Right lobe of liver (tissue), 6 donors: ENCODE measurements around the gene CHRDL1. TPM values are rescaled to one million over a fixed set of nuclear protein-coding genes. Genes with fewer than 3 reads are reported as not detected.

Experiments used
- ATAC-seq, 4 donors: fragments of 200-7000 bp; cut with Tn5 transposase; one replicate each; pipeline ENCODE4 v1.9.1; 2020; ENCODE audit warnings: mild to moderate bottlenecking in 4 of 4, moderate library complexity in 4 of 4
- DNase-seq, 3 donors: peaks; one replicate each; pipeline ENCODE4 v3.0.0-alpha.2; 2020
- H3K27ac ChIP-seq, 3 donors: fragments of 200-600 bp; one replicate each; pipeline ENCODE4 v1.8.0; 2022
- H3K27me3 ChIP-seq, 2 donors: fragments of 200-600 bp; one replicate each; pipeline ENCODE4 v1.8.0; 2022
- H3K36me3 ChIP-seq, 4 donors: fragments of 200-600 bp; sonication (generic) in 1 of 4; one replicate each; pipeline versions ENCODE4 v1.5.1 to v1.8.0; 2017 to 2022; ENCODE audit warnings: control low read depth in 1 of 4
- H3K4me1 ChIP-seq, 4 donors: fragments of 200-600 bp; sonication (generic) in 1 of 4; one replicate each; pipeline versions ENCODE4 v1.5.1 to v1.8.0; 2017 to 2022; ENCODE audit warnings: control low read depth in 1 of 4
- H3K4me3 ChIP-seq, 3 donors: fragments of 200-600 bp; one replicate each; pipeline ENCODE4 v1.8.0; 2022
- H3K9me3 ChIP-seq, 4 donors: fragments of 200-600 bp; sonication (generic) in 1 of 4; one replicate each; pipeline versions ENCODE4 v1.5.1 to v1.8.0; 2017 to 2022; ENCODE audit warnings: control low read depth in 1 of 4
- CTCF ChIP-seq, 4 donors: fragments of 200-600 bp in 3 of 4; fragments of 450-650 bp in 1 of 4; IDR thresholded peaks; one replicate each; pipeline versions ENCODE4 v1.5.1 to v1.8.0; 2016 to 2022; ENCODE audit warnings: antibody characterized with exemption in 4 of 4, mild to moderate bottlenecking in 2 of 4
- POLR2A ChIP-seq: fragments of 450-650 bp; IDR thresholded peaks from one replicate; pipeline ENCODE4 v1.6.1; 2017; ENCODE audit warnings: antibody characterized with exemption, mild to moderate bottlenecking
- WGBS: methylation state at CpG from one replicate; pipeline ENCODE4 v1.1.6; 2018; ENCODE audit warnings: low coverage, low lambda C conversion rate; ENCODE audit not compliant: insufficient coverage; ENCODE audit errors: missing lambda C conversion rate; 5-methylcytosine and 5-hydroxymethylcytosine counted together
- intact Hi-C, 2 donors: fragments of 100-400 bp; cut with DNase I; formaldehyde crosslinking; loops; one replicate each; pipeline versions ENCODE4 v1.11.2 to v1.14.1; 2022
- total RNA-seq, 6 experiments: library from RNA; depleted of rRNA in 2 of 6; stranded (reverse); fragments of >200 nt in 2 of 6; fragmentation: NEBNext Ultra II Directional in 3 of 6; extraction: Animal tissue kit (Norgen Biotek cat#: 25700) in 3 of 6; gene quantifications; one replicate each; pipeline versions ENCODE4 v1.1.0 to v1.2.4, GENCODE V29; 2016 to 2023
- donor health status: DM: no; HTN: yes; CAD: no.
- donor health status: DM: no; HTN: no; CAD: no.
- donor health status: DM: no; HTN: no; CAD: no.
- donor health status: DM: no; HTN: yes; CAD: no.
- donor health status: DM: no; HTN: yes; CAD: no.

The CHRDL1 gene
- total RNA-seq, 6 experiments from 2014 or later, result 0.05 to 0.56 (median 0.21) TPM

- H3K27me3 ChIP-seq, result no peaks in the 10 kb centered on the region
- no peaks in the 10 kb centered on the region for H3K36me3 ChIP-seq
- H3K4me1 ChIP-seq, result no peaks in the 10 kb centered on the region
- DNase-seq (no peak), ATAC-seq (no peak)
- H3K9me3 ChIP-seq, result no peaks in the 10 kb centered on the region
- intact Hi-C loops, result no loop called here
- H3K27ac ChIP-seq, result no peak overlapping the region
- WGBS, result 72% methylated on average over 3 of the region's 3 CpGs
- H3K4me3 ChIP-seq, result no peak overlapping the region
- TF ChIP-seq CTCF (IDR thresholded peaks at IDR 0.05) (no peak), POLR2A (no peak)
These were observed 7.9 kb upstream of the CHRDL1 start for GRCh38 chrX:110803506-110803905.

- H3K27ac ChIP-seq, result no peak overlapping the region
- no peaks in the 10 kb centered on the region for H3K27me3 ChIP-seq
- intact Hi-C loops, result no loop called here
- TF ChIP-seq POLR2A (no peak), CTCF (IDR thresholded peaks at IDR 0.05) (no peak)
- ATAC-seq (no peak), DNase-seq (no peak)
- WGBS, result 33% methylated on average over 5 of the region's 5 CpGs
- no peaks in the 10 kb centered on the region for H3K36me3 ChIP-seq
- H3K4me1 ChIP-seq, result no peaks in the 10 kb centered on the region
- no peak overlapping the region for H3K4me3 ChIP-seq
- no peaks in the 10 kb centered on the region for H3K9me3 ChIP-seq
These were observed 735 bp upstream of the CHRDL1 start for GRCh38 chrX:110796407-110796697.

- no peak for TF ChIP-seq CTCF (IDR thresholded peaks at IDR 0.05)
- TF ChIP-seq POLR2A, result no peak
- no peaks in the 10 kb centered on the region for H3K36me3 ChIP-seq
- WGBS, result 58% methylated on average over 2 of the region's 3 CpGs
- H3K27me3 ChIP-seq, result no peaks in the 10 kb centered on the region
- H3K9me3 ChIP-seq, result no peaks in the 10 kb centered on the region
- no peak for ATAC-seq
- H3K4me3 ChIP-seq, result no peak overlapping the region
- H3K4me1 ChIP-seq, result no peaks in the 10 kb centered on the region
- intact Hi-C loops, result no loop called here
- H3K27ac ChIP-seq, result no peak overlapping the region
- DNase-seq, result no peak
These were observed 1.0 kb downstream of the CHRDL1 start for GRCh38 chrX:110794601-110795000.

GRCh38 chrX:110791071-110791470 lies 4.5 kb downstream of the CHRDL1 start:
- no peak for ATAC-seq
- no peak for DNase-seq
- Histone ChIP-seq H3K27ac (no peak overlapping the region), H3K9me3 (peaks cover 0 to 2% (median 0%) of the 10 kb centered on the region in 4 donors), H3K27me3 (no peaks in the 10 kb centered on the region), H3K4me3 (no peak overlapping the region), H3K36me3 (no peaks in the 10 kb centered on the region), H3K4me1 (no peaks in the 10 kb centered on the region)
- WGBS, result 32% methylated on average over 5 of the region's 5 CpGs
- no peak for TF ChIP-seq POLR2A
- TF ChIP-seq CTCF (IDR thresholded peaks at IDR 0.05), result no peak
- intact Hi-C loops, result no loop called here

GRCh38 chrX:110786486-110786885 lies 9.1 kb downstream of the CHRDL1 start:
- no peaks in the 10 kb centered on the region for H3K4me1 ChIP-seq
- no peaks in the 10 kb centered on the region for H3K27me3 ChIP-seq
- TF ChIP-seq POLR2A, result no peak
- TF ChIP-seq CTCF (IDR thresholded peaks at IDR 0.05), result no peak
- H3K9me3 ChIP-seq, result peaks cover 0 to 2% (median 0%) of the 10 kb centered on the region in 4 donors
- H3K36me3 ChIP-seq, result no peaks in the 10 kb centered on the region
- intact Hi-C loops, result no loop called here
- H3K4me3 ChIP-seq, result no peak overlapping the region
- H3K27ac ChIP-seq, result no peak overlapping the region
- ATAC-seq, result no peak
- WGBS, result 63% methylated on average over 4 of the region's 4 CpGs
- no peak for DNase-seq
